T-helper 1 cell treated with Interleukin-12 subunit alpha and Interleukin-12 subunit beta and Interleukin-4 antibody, amounts not matched to agents 30 ng/mL and 1 ng/mL, for 36 hours (primary cell): ENCODE results near the gene PPARG. TPM values are rescaled to one million over a fixed set of nuclear protein-coding genes. Genes with fewer than 3 reads are reported as not detected.

ENCODE experiments used
- intact Hi-C: fragments of 100-400 bp; cut with micrococcal nuclease; formaldehyde crosslinking; loops from one replicate; pipeline ENCODE4 v1.15.1; 2024
- total RNA-seq: library from RNA; stranded (reverse); gene quantifications from 2 replicates; pipeline ENCODE4 v1.2.3, GENCODE V29; 2022

The PPARG gene
- total RNA-seq, 1 donor from 2014 or later = 0.91 TPM

- intact Hi-C loops = loop anchor here (5.0 kb wide), 1 partner anchor 57 kb away; no protein-coding TSS in a partner anchor
Observed at GRCh38 chr3:12339701-12340480, 51.0 kb downstream of the PPARG start.

DNA sequence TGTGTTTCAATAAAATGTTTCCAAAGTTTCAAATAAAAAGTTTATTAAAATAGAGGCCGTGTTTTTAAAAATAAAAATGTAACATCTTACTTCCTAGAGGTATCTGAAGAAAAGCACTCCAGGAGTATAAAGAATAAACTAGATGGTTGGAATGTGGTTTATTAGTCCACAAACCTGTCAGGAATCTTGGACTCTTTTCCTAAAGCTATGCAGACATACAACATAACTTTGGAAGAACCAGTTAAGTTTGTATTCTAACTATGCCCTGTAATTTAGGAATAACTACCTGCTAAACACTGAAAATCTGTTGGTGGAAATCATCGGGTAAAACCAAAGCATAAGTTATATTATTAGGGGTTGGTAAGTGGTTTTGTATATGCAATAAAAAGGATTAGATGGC lies 51.6 kb downstream of the PPARG start:
- intact Hi-C loops = no loop called here

GRCh38 chr3:12342151-12342550 lies 53.3 kb downstream of the PPARG start:
- intact Hi-C loops = no loop called here

DNA sequence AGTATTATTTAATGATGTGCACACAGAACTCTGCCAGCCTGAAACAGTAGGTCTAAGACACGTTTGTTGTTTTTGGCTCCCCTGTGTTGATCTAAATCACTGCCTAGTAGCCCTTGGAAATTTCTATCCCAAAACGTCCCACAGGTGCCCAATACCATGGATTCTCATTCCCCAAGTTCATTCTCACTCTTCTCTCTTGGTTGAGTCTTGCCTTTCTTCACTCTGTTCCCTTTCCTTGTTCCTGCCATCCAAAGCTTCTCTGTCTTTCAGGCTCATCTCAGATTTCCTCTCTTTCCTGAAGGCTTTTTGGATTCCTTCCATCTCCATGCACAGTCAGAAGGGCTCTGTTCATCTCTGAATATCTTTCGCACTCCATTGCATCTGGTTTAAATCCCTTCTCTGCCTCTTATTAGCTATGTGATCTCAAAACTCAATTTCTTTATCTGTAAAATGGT lies 54.2 kb downstream of the PPARG start:
- intact Hi-C loops = no loop called here

GRCh38 chr3:12345141-12345561 lies 56.3 kb downstream of the PPARG start:
- intact Hi-C loops = no loop called here

- intact Hi-C loops = no loop called here
Observed at GRCh38 chr3:12345584-12346494, 57.0 kb downstream of the PPARG start.

- intact Hi-C loops = no loop called here
Observed at GRCh38 chr3:12347301-12347700, 58.4 kb downstream of the PPARG start.

- intact Hi-C loops = no loop called here
Observed at GRCh38 chr3:12349895-12350811, 61.3 kb downstream of the PPARG start.

GRCh38 chr3:12351145-12351544 lies 62.3 kb downstream of the PPARG start:
- intact Hi-C loops = no loop called here

- intact Hi-C loops = no loop called here
Observed at GRCh38 chr3:12352253-12352652, 63.4 kb downstream of the PPARG start.

- intact Hi-C loops = no loop called here
Observed at GRCh38 chr3:12352755-12353154, 63.9 kb downstream of the PPARG start.

- intact Hi-C loops = no loop called here
Observed at GRCh38 chr3:12353796-12354525, 65.1 kb downstream of the PPARG start.

- intact Hi-C loops = no loop called here
Observed at GRCh38 chr3:12356175-12356574, 67.3 kb downstream of the PPARG start.

DNA sequence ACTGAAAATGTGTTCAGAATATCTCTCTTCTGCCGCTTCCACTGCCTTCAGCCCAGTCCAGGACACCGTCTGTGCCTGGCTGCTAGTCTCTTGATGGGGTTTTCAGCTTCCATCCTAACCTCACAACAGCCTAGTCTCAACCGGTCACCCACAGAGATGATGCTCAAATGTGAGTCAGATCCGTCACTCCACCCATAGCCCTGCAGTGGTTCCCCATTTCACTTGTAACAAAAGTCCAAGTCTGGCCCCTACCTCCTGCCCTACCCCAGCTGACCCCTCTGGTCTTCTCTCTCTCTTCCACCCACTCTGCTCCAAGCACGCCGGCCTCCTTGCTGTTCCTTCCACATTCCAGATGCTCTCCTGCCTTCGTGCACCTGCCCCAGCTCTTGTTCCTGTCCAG lies 68.1 kb downstream of the PPARG start:
- intact Hi-C loops = no loop called here

GRCh38 chr3:12357456-12357855 lies 68.6 kb downstream of the PPARG start:
- intact Hi-C loops = no loop called here

- intact Hi-C loops = no loop called here
Observed at GRCh38 chr3:12363397-12364195, 74.7 kb downstream of the PPARG start.

DNA sequence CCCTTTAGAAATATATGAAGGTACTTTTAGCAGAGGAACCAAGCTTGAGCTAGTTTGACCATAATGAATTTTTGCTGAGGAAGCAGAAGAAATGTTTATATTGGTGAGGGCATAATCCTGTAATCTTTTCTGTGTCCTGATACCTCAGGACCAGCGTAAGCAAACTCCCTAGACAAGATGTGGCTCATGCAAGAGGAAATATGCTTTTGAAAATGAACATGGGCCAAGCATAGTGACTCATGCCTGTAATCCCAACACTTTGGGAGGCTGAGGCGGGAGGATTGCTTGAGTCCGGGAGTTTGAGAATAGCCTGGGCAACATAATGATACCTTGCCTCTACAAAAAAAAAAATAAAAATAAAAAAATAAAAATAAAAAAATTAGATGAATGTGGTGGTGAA lies 78.5 kb downstream of the PPARG start:
- intact Hi-C loops = no loop called here

DNA sequence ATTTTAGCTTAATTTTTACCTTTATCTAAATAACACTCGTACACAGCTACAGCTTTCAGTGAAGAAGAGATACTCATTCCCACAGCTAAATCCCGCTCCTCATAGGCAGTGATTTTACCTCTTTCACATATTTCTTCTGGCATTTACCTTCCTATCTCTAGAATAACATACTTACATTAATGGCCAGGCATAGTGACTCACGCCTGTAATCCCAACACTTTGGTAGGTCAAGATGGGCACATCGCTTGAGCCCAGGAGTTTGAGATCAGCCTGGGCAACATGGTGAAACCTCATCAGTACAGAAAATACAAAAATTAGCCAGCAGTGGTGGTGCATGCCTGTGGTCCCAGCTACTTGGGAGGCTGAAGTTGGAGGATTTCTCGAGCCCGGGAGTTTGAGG lies 80.2 kb downstream of the PPARG start:
- intact Hi-C loops = no loop called here

DNA sequence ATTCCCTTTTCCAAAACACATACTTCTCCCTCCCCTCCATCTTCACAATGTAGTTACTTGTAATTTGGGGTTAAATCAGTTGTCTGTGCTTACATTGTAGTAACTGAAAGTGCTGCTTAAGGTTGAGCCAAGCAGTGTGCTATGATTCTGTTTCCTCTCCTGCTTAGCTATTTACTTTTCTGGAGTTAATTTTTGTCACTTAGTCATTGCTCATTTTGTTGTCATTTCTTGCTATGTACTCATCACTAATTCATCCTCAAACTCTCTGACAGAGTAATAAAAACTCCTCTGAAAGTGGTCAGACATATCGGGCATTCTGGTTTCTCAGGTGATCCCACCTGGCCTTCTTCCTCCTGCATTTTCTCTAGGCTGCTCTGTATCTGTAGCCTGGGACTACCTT lies 80.7 kb downstream of the PPARG start:
- intact Hi-C loops = no loop called here

DNA sequence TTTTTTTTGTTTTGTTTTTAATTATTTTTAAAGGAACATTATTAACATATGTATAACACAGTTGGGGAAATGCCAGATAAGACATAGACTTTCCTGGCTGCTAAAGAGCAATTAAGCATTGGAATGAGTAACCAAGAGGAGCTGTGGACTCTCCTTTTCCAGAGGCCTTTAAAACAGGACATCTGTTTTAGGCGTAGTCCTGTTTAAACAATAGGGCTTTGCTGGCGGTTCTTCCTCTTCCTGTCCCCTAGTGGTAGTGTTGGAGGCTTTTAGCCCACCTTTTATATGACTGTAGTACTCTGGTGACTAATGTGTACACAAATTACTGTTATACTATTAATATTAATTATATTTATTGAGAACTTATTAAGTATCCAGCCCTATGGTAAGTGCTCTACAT lies 81.9 kb downstream of the PPARG start:
- intact Hi-C loops = no loop called here
